ENCODE data around the gene CEP112. TPM values are rescaled to one million over a fixed set of nuclear protein-coding genes. Genes with fewer than 3 reads are reported as not detected.

Gene CEP112
- total RNA-seq, 1 donor from 2014 or later, result 18.6 TPM

DNA sequence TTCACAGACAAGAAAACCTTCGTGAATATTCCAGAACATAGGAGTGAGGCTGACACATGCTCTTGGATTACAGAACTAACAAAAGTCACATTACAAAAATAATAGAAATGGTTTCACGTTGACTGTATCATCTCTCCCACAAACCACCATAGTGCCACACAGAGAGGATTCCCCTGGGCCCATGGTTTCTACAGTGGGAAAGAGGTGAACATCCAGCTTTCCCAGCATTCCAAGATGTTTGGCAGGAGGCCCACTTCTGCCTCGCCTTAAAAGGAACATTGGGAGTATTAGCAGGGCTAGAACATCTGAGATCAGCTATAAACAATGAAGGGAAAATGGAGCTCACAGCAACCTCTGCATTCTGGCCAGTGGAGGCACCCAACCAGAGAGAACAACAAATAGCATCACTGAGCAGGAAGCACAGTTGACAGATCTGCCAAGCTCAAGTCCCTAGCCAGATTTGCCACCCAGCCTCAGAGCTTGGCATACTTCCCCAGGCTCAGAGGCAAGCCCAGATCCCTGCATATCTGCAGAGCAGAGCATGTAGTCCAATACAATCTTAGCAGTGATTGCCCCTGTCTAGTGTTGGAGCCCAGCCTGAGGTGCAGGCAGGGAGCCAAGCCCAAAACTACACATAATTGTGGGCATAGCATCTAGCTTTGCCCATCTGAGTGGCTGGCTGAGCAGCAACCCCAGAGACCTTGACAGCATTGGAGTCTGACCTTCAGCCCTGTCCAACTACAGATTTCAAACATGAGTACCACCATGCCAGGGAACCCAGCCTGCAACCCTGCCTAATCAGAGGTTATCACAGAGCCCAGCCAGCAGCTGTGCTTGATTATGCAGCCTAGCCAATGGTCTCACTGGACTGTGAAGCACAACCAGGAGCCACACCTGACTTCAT, 260.4 kb downstream of the CEP112 start:
- DNase-seq (ENCODE audit: low spot score), result no peak

DNA sequence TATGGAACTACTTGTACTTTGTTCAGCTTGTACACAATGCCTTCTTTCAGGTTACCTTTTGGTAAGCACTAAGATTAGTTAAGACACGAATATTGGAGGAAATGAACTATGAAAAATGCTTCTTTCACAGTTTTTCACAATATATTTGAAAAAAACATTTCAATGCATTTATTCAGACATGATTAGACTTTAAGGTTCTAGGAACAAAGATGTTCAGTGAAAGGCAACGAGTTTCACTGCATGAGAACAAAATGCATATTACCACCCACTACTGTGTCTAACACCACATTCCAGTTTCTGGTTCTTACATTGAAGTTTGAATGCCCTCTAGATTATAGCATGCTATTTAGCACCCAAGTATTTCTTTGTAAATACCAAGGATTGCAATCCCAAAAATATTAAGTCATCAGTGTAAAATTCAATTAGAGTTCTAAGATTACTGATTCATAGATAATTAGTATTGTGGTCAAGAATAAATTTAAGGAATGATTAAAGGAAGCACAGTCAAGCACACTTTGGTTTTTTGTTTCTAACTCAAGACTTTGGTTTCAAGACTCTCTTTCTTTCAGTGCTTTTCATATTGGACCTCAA, 261.7 kb downstream of the CEP112 start:
- no peak for DNase-seq (ENCODE audit: low spot score)

DNA sequence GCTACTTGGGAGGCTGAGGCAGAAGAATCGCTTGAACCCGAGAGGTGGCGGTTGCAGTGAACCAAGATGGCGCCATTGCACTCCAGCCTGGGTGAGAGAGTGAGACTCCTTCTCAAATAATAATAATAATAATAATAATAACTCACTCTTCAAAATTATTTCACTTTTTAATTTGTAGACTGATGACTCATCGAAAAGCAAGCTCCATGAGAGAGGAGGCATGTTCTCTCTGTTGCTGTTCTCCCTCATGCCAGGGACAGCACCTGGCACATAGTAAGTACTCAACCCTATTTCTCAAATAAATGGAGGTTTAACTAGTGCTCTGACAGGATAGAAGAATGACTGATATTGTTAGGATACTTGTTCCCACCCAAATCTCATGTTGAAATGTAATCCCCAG, 265.3 kb downstream of the CEP112 start:
- no peak for DNase-seq (ENCODE audit: low spot score)

DNA sequence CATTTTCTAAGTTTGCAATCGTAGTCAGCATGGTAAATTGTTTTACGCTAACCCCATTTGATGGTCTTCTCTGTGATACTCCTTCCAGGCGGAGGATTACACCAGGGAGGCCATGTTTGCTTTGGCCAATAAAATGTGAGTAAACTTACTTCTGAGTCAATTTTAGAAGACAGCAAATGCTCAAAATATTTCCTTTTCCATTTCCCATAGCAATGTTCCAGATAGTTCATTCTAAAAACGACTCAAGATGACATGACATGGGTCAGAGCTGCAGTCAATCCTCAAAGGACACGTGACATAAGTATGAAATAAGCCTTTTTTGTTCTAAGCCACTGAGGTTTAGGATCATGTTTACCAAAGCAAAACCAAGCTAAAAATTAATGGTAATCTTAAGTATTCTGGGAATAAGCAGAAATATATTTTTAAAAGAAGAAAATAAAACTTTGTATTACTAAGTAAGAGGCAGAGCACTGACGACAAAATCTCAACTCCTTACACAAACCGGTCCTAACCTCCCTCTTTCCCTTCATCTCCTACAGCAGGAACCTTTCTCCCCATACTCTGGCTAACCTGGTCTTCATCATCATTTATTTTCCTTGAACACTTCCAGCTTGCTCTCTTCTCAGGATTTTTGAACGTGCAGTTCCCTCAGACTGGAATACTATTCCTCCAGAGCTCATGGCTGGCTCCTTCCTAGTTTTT, 266.2 kb downstream of the CEP112 start:
- no peak for DNase-seq (ENCODE audit: low spot score)

DNA sequence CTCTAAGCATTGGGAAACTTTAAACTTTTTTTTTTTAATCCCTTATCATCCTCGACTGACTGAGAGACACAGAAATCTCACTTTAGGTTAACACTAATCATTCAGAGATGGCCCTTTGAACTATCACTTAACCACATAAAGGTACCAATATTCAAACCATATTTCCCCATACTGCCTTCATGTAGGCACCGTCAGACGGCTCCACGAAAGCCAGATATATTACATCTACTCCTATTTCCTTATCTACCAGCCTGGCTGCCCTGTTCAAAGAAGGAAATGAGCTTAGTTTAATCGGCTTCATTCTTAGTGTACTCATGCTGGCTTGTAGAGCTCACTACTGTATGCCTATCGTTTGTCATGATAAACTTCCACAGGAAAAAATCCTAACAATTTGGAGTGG, 270.9 kb downstream of the CEP112 start:
- DNase-seq (ENCODE audit: low spot score), result no peak

DNA sequence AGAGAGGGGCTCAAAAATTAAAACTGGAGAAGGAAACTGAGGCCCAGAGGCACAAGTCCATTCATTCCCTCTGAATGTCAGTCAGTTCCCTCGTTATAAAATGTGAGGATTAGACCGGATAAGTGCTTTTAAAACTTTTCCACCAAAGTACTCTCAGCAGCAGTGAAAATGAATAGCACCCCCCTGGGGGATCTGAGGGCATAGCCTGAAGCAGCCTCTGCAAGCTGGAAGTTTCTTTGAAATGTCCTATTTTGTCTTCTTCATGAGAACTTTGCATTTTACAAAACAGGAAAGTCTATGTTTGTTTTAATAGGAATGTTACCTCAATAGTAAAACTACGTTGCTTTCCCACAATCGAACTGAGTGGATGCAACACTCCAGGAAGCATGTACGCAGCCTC, 273.0 kb downstream of the CEP112 start:
- DNase-seq (ENCODE audit: low spot score), result no peak

DNA sequence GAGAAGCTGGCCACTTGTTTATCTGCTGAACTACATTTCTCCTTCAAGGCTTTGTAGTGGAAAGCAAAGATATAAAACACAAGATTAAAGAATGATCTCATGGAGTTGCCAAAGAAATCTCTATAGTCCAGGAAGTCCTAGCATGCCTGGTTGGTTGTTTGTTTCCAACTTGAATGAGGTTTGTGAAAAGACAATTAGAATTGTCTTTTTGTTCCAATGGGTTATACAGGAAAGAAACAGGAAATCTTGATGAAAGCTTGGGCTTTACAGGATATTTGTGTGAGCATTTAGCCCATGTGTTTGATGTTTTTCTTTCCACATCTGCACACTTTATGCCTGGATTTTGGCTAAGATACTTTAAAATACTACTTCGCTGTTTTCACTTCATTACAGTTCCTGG, 273.4 kb downstream of the CEP112 start:
- no peak for DNase-seq (ENCODE audit: low spot score)

DNA sequence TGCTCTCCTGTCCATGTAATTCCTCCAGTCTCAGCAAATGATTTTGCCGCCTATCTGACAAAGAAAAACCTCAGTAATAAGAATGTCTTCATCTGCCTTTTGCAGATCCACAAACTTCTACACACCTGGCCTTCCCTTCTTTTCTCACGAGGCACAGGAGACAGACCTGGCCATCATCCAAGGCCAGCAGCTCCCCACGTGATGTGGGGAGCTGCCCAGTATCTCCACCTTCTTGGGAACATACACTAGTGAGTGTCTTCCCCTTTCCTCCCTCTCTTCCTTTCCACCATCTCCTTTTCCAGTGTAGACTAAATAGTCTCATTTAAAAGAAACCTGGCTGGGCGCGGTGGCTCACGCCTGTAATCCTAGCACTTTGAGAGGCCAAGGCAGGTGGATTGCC, 274.4 kb downstream of the CEP112 start:
- DNase-seq (ENCODE audit: low spot score), result no peak

DNA sequence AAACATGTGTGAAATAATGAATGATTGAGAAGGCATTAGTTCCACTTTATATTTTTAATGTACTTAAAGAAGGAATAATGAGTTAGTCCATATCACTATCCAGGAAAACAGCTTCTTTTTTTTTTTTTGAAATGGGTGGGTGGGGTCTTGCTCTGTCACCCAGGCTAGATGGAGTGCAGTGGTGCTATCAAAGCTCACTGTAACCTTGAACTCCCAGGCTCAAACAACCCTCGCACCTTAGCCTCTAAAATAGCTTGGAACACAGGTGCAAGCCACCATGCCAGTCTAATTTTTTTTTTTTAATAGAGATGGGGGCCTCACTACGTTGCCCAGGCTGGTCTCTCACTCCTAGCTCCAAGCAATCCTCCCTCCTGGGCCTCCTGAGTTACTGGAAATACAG, 275.5 kb downstream of the CEP112 start:
- no peak for DNase-seq (ENCODE audit: low spot score)

DNA sequence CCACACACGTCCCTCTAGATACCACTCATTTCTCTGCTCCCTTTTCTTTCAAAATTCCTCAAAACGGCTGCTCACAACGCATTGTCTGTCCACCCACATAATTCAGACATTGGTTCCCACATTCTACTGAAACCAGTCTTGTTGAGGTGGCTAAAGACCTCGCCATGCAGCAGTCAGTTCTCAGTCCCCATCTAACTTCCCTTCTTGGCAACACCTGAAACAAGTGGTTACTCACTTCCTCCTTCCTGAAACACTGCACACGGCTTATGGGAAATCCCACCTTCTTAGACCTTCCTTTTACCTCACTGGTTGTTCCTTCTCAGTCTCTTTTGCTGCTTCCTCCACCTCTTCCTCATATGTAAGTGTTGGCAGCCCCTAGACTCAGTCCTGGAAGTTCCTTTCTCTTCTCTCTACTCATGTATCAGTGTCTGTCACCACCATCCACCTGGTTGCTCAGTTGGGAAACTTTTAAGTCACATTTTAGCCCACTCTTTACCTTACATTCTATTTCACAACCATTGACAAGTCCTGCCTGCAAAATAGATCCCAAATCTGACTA, 277.1 kb downstream of the CEP112 start:
- DNase-seq (ENCODE audit: low spot score), result no peak

DNA sequence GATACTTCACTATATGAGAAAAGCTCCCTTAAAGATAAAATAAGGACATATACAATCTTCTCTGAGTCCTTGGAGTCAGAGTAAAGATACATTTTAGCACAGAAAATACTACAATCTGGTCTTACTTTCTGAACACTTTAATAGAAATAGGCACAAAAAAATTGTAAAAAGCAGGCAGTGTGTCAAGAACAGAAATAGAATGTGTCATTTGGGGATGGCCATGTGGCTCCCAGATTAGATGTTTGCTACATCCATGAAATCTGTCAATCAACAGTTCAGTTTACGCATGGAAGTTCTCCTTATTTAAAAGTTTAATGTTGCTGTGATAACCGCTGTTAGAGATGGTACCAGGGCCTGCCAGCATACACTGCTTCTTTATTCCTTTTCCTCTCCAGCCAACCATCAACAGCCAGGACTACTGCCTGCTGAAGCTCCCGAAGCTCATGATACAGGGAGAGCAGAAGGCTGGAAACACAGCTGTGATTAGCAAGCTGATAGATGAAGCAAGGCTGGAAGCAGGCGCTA, 278.5 kb downstream of the CEP112 start:
- no peak for DNase-seq (ENCODE audit: low spot score)

DNA sequence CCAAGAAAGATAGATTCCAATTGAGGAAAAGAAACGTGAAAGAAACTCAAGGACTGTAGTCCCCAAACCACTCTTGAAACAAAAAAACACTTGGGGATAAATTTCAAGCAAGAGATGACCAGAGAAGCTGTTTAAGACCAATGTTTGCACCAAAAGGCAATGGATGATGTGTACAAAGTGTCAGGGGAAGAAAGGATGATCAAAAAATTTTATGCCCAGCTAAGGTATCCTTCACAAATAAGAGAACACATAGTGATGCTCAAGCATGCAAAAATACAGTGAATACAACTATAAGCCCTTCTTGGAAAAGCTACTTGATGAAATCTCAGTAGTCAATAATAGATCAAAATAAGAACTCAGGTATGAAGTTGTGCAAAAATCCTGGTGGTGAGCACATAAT, 281.1 kb downstream of the CEP112 start:
- DNase-seq (ENCODE audit: low spot score), result no peak

DNA sequence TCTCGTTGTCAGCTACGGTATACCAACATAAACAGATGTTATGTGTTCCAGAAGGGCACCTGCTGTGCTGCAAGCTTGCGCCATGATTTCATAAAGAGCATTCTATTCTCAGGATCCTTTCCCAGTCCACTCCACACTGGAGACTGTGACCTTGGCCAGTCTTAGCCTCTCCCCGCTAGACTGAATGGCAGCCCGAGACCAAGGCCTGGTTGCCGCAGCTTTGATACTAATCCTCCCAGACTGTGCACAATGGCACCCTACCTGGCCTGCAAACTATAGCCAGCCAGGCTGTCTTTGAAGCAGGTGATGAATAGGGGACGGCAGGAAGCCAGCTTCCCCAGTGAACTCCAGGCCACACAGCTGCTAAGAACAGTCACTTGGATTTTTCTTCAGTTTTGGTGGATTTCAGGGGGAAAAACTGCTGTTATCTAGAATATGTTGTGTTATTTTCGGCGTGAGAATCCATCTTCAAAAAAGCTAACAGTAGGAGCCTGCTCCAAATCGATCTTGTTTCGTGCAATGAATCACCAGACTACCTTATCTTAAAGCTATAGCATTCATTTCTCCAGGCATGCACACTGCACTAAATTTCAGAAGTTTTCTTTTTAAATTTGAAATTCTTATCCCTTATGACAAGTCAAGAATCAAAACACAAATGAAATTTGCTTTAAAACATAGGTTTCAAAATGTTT, 289.0 kb downstream of the CEP112 start:
- DNase-seq (ENCODE audit: low spot score), result no peak

DNA sequence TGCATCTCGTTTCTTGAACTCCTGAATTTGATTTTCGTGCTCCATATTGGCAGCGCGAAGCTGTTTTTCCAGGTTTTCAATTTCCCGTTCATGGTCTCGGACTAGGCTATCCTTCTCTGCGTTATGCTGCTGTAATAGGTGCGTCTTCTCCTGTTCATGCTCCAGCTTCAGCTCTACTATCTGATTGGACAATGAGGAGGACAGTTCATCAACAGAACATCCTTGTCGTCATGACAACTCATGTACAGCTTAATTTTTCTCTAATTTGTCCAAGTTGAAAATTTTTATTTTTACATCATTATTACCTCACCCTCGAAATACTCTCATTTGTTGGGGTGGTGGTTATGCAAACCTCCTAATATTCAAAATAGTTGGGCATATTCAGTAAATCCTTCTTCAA, 289.8 kb downstream of the CEP112 start:
- DNase-seq (ENCODE audit: low spot score), result no peak

DNA sequence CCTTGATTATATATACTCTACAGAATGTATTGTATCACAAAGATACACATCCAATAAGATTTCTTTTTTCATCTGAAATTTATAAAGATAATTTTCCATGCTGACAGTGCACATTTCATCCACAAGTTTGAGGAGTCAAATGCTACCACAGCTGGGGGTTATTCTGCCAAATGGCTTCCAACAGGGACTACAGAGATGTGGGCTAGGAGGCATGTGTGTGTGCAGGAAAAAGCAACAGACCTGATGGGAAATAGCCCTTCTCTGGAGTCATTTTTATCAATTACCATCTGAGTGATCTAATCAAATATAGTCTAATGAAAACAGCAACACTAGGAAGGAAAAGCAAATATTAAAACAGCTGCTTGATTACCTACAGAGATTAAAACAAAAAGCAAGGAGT, 290.5 kb downstream of the CEP112 start:
- DNase-seq (ENCODE audit: low spot score), result no peak

DNA sequence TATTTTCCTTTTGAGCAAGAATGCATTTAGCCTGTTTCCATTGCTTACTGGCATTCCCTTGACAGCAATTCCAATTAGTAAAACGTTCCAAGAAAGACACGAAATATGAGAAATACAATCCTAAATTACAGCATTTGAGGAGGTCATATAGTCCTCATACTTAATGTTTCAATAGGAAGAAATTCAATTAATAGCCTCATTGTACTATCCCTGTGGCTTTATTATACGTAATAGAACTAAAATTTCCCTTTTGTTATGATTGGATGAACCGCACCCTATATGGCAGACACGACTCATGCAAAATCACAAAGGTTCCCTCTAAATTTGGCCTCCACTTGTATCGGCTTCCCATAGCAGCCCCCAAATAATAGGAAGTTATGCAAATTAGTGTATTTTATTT, 291.7 kb downstream of the CEP112 start:
- DNase-seq (ENCODE audit: low spot score), result no peak

DNA sequence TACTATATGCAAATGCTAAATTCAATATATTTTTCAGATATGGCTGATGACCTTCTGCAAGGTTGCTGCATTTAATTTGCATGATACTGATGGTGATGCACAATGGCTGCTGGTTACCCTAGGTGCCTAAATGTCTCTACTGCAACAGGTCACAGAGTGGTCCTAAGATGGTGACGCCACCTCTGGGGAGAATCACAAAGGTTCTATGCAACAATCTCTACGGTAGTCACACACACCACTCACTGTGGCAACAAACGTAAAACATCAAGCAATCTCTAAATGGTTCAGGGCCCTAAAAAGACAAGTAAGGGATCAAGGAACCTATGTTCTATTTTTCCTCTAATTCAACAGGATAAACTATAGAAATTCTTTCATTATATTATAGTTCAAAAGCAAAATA, 293.3 kb downstream of the CEP112 start:
- no peak for DNase-seq (ENCODE audit: low spot score)

DNA sequence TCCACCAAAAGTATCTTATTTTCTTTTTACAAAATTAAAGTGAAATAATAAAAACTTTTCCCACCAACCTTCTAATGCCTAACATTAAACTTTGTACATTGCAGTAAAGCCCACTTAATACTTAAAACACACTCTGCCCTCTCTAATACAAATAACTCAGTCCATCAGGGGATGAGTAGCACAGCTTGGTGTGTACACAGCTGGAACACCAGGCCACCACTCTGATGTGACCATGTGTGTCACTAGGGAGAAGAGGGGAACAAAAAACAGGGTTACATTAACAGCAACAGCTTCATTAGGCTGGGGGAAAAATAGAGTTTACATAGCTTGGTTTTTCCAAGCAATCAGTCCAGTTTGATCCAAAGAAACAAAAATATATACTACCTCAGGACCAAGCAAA, 295.0 kb downstream of the CEP112 start:
- DNase-seq (ENCODE audit: low spot score), result no peak

DNA sequence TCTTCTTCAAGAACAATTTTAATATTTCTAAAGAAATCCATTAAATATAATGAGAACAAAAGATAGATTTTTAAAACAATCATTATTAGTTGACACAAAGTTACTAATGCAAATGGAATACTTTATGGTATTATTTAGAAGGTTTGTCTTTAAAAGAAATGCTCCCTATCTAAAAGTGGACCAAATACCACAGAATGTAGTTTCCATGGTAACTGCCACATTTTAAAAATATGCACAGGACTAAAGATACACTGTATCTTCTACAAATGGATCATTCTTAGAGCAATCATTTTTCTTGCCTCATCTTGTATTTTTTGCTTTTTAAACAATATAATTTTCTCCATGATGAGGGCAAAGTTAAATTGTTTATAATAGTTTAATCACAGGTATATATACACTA, 296.0 kb downstream of the CEP112 start:
- no peak for DNase-seq (ENCODE audit: low spot score)

DNA sequence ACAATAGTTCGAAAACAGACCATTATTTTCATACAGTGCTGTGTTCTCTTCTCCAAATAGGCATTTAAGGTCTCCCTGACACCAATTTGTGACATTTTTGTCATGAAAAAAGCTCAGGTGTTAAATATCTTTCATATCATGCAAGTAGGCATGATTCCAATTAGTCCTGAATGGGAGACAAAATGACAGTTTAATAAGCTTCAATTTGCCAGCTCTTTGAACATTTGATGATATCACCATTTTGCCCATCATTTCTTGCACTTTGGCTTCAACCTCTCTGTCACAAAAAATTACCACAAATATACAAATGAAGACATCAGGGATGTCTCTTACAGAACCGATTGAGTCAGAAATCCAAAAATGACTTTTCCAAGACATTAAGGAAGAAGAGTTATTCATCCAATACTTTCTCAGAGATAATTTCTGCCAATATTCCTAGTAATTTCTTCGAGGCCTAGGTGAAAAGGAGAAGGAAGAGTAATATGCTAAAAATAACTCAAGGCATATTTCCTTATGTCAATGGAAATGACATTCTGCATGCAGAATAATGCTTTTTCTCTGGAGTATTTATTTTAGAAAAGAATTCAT, 298.1 kb downstream of the CEP112 start:
- DNase-seq (ENCODE audit: low spot score), result no peak

DNA sequence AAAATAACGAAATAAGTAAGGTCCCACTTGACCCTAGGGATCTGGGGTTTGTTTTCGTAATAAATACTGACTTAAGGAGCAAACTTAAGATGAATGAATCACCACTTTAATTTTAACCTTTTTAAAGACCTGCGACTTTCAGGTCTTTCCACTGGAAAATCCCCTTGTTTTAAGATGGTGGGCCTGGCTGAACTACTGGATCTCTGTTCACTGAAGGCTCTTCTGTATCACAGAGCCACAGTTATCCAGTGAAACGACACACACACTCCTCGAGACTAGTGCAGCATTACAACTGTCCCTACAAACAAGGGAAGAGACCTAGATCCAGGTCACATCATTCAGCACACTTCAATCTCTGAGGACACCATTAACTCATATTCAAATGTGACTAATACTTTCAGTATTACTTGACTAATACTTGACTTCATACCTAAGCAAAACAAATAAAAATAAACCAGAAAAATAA, 299.0 kb downstream of the CEP112 start:
- DNase-seq (ENCODE audit: low spot score), result no peak
